NCI-H187 (cell line): ENCODE results near the gene PKD1.

Source experiments
- DNase-seq, 2 experiments: peaks; one replicate each; lab custom pipeline; 2025; lab: John Stamatoyannopoulos, UW

The PKD1 gene

DNA sequence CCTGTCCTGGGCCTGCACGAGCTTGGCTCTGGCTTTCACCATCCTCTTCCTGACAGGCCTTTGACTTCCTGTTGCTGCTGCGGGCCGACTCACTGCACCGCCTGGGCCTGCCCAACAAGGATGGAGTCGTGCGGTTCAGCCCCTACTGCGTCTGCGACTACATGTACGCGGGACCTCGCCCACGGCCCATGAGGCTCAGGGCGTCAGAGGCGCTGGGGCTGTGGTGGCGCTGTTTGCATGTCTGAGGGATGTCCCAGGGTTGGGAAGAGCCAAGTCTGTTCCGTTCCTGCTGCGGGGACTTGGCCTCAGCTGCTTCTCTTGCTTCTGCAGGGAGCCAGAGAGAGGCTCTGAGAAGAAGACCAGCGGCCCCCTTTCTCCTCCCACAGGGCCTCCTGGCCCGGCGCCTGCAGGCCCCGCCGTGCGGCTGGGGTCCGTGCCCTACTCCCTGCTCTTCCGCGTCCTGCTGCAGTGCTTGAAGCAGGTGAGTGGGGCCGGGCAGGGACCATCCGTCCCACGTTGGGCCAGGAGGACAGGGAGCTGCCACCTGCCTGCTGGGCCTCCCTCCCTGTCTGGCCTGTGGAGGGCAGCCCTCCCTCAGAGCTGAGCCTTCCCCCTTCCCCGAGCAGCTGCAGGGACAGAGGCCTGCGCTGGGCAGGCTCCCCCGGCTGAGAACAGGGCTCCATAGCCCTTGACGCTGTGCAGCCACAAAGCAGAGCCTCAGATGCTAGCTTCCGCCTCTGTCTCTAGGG, 64.1 kb downstream of the PKD1 start:
- no peak for DNase-seq

DNA sequence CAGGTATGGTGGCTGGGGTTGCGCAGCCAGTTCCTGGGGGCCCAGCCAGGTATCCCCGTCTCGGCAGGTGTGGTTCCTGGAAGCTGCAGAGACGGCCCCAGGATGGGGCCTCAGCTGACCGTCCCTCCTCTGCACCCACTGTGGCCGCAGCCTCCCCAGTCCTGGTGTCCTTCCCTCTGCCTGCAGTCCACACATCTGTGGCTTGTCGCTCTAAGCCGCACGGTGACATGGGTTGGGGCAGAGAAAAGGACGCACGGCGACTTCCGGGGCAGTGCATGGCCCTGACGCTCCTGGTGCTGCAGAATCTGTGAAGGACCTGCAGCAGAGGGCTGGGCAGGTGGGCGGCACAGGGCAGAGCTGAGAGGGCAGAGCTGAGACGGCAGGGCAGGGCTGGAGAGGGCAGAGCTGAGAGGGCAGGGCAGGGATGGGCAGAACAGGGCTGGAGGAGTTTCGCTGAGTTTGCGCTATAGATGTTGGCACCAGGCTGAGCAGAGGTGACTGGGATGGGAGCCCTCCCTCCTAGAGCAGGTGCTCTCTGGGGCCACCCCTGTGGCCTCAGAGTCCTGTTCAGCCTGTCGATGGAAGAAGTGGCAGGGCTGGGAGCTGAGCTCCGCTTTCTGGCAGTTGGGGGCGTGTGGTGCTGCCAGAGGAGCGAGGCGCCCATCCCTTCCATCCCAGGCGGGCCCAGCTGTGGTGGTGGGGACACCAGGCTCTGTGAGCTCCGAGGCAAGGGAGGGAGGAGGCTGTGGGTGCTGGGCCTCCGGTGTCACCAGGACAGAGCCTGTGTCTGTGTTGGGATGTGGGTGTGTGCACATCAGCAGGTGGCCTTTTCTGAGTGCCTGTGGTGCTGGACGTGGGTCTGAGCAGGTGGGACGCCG, 64.9 kb downstream of the PKD1 start:
- no peak for DNase-seq

DNA sequence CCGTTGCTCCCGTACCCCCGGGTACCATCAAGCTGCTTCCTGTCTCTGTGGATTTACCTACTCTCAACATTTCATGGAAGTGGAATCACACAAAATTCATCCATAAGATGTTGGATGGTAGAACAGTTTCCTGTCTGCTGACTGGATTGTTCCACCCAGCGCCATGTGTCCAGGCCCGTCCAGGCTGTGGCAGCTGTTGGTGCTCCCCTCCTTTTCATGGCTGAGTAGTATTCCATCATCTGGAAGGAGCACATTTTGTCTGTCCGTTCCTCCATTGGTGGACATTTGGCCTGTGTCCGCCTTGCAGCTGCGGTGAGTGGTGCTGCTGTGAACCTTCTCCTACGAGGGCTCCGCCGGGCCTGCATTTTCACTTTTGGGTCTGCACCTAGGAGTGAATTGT, 69.6 kb downstream of the PKD1 start:
- DNase-seq = no peak

DNA sequence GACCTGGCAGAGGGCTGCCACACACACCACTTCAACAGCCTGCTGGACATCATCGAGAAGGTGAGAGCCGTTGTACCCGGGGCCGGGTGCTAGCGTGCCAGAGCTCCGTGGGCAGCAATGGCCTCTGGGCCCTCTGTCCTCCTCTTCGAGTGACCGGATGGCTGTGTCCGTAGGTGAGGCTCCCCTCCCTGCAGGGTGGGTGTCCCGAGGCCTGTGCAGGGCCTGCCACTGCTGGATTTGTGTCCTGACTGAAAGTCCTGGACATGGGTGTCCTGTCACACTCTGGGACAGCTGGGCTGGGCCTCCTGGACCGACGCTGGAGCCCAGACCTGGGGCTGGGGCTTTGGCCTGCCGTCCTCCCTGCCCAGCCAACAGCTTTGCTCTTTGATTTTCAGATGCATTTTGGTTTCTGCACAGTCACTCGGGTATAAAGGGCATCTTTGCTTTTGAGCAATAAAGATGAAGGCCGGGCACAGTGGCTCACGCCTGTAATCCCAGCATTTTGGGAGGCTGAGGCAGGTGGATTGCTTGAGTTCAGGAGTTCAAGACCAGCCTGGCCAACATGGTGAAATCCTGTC, 71.2 kb downstream of the PKD1 start:
- DNase-seq = no peak

DNA sequence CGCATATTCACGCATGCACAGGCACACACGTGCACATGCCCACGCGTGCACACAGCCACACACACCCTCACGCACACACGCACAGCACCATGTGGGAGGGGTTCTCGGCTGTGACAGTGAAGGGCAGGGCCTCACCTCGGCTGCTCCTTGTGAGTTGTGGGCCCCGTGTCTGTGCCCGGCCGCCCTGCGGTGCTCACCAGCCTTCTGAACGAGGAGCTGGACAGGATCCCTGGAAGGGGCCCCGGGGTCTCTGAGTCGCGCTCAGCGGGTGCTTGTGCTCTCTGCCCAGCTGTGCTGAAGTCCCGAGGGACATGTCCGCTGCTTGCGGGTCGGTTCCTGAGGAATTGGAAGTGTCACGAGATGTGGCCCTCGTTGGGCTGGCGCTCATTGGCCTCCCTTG, 71.8 kb downstream of the PKD1 start:
- DNase-seq = no peak

DNA sequence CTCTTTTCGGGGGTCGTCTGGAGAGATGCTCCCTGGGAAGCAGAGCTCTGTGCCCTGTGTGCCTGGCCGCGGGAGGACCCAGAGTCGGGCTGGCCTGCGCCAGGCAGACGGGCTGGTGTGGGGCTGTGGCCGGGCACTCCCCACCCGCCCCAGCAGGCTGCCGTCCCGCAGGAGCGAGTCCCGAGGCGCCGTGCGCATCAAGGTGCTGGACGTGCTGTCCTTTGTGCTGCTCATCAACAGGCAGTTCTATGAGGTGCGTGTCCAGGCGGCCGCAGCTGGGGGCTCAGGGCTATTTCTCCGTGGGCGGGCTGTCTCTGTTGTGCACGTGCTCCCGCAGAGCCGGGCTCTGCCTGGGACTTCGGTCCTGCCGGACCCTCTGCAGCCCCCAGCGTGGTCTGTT, 72.9 kb downstream of the PKD1 start:
- DNase-seq = no peak

DNA sequence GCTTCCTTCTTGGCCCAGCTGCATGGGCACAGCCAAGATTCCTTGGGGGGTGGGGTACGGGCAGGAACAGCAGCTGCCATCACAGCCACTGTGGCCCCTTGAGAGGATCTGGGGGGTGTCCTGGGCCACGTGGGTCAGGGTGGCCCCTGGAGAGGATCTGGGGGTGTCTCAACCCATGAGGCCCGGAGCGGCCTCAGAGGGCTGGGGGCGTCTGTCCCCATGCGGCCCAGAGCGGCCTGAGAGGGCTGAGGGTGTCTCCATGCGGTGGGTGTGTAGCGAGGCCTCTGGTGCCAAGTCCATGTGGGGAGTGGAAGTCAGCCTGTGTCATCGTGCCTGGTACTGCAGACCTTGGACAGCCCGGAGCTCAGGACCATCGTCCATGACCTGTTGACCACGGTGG, 74.2 kb downstream of the PKD1 start:
- DNase-seq = no peak

DNA sequence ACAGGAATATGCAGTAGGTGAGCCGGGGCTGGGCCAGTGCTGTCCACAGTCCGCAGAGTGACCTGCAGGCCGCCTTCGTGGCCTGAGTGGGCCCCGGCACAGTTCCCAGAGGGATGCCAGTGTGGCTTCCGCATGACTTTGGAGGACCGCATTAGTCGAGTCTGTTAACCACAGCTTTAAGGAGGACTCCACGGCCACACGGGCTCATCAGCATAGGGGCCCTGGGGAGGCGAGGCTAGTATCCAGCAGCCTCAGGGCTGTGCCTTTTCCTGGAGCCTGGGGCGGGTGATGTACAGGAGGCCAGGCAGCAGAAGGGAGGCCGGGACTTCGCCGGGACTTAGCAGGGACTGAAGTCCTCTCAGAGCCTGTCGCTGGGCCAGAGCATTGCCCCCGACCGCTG, 74.7 kb downstream of the PKD1 start:
- DNase-seq = no peak

DNA sequence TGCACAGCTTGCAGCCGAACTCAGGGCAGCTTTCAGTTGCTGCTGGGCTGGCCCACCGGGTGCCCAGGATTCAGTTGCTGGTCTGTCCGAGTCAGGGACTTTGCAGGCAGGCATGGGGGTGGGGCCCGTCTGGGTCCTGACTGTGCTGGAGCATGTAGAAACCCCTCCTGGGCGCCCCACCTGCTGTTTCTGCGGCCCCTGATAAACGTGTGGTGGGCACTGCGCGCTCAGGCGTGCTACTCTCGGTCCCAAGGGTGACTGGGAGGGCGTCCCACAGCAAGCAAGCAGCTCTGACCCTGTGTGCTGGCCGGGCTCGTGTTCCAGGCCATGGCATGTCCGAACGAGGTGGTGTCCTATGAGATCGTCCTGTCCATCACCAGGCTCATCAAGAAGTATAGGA, 75.4 kb downstream of the PKD1 start:
- DNase-seq = no peak

DNA sequence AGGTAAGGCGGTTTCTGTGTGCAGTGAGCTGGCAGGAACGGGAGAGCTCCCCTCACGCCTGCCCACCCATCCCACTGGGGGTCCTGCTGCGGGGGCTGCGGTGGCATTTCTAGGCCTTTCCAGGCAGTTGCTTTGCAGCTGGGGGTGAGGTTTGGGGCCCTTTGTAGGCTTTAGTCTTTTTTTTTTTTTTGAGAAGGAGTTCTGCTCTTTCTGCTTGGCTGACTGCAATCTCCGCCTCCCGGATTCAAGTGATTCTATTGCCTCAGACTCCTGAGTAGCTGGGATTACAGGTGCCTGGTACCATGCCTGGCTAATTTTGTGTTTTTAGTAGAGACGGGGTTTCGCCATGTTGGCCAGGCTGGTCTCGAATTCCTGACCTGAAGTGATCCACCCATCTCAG, 76.8 kb downstream of the PKD1 start:
- peak; percentile 56 to 68 for DNase-seq

DNA sequence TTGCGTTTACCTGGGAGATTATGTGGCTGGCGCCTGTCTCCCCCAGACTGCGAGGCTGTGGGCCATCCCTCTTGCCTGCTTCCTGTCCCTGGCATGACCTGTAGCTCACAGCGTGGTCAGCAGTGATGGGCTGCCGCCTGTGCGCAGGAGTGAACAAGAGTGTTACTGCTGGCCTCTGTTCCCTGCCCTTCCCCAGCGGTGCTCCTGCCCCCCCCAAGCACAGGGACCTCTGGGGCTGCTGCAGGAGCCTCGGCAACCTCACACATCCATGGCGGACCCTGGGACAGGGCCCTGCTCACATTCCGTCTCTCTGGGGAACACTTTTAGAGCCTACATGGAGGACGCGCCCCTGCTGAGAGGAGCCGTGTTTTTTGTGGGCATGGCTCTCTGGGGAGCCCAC, 77.3 kb downstream of the PKD1 start:
- DNase-seq = no peak

DNA sequence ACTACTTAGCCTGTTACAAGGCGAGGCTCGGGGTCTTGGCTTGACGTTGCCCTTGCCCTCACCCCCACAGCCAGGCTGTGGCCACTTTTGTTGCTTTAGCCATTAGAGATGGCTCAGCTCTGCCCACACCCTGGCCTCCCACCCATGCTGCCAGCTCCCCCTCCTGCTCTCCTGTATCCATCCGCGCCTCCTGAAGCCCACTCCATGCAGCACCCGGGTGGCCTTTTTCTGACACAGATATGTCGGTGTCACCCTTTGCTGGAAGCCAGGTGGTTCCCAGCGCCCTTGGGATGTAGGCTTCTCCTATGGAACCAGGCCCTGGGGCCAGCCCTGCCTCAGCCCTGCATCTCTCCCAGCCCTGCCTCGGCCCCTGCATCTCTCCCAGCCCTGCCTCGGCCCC, 78.3 kb downstream of the PKD1 start:
- no peak for DNase-seq

DNA sequence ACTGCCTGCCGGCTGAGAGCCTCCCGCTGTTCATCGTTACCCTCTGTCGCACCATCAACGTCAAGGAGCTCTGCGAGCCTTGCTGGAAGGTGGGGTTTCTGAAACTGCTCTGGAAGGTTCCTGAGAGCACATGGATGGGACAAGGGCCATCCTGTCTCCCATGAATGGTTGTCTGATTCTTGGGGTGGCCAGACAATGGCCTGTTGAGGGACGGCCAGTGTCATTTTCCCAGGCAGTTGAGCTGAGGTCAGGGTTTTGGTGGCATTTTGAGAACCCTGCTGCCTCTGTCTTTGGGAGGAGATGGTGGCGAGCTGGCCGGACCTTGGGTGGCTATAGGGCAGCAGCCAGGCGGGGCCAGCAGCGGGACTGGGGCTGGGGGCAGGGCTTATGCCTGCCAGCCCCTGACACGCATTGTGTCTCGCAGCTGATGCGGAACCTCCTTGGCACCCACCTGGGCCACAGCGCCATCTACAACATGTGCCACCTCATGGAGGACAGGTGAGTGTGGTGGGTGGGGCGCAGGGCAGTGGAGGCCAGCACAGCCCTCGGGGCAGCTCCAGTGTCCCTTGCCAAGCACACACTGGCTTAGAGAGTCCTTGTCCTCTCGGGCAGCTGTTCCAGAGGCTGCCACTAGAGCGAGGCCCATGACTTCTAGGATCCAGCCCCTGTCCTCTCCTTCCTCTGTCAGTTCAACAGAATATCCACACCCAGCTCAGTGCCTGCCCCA, 78.9 kb downstream of the PKD1 start:
- DNase-seq = no peak

DNA sequence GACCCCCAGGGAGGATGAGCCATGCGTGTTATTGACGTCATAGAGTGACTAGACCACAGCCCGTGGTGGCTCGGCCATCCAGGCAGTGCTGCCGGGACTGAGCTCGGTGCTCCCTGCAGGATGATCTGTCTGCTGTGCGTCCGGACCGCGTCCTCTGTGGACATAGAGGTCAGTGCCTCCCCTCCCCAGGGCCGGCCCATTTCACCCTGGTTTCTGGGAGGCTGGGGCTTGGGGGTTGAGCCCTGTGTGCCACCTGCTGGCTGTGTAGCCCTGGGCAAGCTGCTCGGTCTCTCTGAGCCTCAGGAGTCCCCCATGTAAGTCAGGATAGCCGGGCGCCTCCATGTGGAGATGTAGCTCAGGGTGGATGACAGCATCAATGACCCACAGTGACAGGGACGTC, 79.6 kb downstream of the PKD1 start:
- peak in 1 of 2 experiments; percentile 84 for DNase-seq

DNA sequence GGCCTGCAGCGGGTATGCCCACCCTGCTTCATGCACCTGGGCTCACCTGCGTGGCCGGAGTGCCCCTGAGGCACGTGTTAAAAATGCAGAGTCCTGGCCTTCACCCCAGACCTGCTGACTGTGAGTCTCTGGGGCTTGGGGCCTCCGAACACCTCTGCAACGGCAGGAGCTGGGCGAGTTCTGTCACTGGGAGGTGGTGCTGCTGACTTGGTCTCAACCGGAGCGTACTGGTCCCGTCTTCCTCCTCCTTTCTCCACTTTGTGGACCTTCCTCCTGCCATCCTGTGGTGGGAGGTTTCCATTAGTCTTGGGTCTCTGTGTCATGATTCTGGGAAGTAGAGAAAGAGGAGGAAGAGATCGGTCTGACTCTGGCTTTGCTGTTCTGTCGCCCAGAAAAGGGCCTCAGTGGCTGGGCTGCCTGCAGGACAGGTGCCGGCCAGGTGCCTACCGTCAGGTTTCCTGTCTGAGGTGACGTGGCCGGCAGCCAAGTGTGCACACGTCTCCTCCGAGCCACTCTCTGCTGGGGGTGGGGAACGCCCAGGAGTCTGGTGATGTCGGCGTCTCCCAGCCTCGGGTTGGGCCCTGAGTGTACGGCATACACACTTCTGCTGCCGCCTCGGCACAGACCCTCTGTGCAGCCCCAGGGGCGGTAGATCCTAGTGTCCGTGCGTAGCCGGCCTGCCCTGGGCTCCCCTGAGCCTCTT, 81.0 kb downstream of the PKD1 start:
- DNase-seq = peak; percentile 91 to 92

DNA sequence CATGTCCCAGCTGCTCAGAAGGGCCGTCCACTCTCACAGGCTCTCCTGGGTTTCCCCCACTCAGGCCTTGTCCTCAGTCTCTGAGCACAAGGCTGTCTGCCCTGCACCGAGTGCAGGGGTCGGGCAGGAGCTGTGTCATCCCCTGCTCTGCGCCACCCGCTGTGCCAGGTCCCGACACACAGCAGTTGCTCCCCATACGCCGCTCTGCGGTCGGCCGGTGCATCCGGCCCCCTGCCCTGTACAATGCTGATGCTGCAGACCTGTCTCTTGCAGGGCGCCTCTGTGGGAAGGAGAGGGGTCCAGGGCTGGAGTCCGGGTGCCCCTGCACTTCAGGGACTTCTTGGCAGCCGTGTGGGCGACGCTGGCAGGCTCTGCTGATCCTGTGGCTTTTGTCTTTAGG, 81.8 kb downstream of the PKD1 start:
- no peak for DNase-seq

DNA sequence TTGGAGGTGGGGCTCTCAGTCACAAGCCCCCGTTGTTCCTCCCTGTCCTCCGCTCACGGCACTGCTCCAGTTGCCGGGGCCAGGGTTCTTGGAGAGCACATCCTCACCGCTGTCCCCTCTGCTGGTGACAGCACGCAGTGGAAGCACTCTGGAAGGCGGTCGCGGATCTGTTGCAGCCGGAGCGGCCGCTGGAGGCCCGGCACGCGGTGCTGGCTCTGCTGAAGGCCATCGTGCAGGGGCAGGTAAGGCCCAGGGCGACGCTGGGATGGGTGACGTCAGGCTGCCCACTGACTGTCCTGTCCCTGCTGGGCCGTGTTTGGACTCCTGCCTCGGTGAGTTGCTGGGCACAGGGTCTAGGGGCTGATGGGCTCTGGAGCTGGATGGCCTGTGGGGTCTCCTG, 82.5 kb downstream of the PKD1 start:
- no peak for DNase-seq

DNA sequence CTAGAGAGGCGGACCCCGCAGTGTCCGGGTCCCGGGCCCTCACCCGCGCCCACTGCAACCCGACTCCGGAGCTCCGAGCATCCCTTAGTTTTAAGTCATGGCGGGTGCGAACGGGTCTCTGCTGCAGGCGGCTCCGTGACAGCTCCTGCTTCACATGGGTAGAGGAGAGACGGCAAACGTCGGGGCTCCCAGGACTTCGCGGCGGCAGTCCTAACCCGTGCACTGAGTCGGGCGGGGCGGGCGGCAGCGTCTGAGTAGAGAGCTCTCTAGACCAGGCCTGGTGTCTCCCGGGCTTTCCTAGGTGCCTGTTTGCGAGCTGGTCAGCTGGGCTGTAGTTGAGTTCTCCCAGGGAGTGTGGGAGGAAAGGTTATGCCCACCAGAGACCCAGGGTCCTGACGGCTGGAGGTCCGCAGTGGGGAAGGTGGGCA, 87.6 kb downstream of the PKD1 start:
- no peak for DNase-seq

DNA sequence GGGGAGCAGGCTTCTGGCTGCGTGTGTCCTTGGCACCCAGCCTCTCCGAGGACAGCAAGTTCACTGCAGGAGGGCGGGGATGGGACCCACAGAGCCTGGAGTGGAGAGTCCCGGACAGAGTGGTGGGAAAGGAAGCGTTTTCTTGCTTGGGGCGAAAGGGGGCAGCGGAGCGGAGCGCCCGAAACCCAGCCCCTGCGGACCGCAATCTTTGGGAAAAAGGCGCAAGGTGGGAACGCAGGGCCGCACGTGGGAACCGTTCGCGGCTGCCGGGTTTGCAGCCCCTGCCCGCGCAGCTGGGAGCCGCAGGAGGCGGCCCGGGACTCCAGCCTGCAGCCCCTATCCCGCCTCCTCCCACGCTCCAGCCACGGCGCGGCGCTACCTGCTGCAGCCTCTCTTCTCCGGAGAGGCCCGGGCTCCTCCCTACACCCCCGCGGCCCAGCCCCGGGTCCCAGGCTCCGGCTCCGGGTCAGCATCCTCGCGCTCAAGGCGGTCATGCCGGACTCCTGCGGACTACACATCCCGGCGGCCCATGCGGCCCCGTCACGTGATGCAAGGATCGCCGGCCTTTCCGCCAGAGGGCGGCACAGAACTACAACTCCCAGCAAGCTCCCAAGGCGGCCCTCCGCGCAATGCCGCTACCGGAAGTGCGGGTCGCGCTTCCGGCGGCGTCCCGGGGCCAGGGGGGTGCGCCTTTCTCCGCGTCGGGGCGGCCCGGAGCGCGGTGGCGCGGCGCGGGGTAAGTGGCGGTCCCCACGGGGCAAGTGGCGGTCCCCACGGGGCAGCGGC, 88.2 kb downstream of the PKD1 start, which contains the start of the genes NTHL1 and TSC2:
Gene NTHL1, minus strand, starts transcription at position 505 of the 786 bp plus-strand sequence. Its CDS starts 11 bp downstream, at position 494.
Gene TSC2, plus strand, starts transcription at position 656 of the 786 bp plus-strand sequence. CDS start 631 bp downstream, outside the sequence.
- peak; percentile 97 for DNase-seq

DNA sequence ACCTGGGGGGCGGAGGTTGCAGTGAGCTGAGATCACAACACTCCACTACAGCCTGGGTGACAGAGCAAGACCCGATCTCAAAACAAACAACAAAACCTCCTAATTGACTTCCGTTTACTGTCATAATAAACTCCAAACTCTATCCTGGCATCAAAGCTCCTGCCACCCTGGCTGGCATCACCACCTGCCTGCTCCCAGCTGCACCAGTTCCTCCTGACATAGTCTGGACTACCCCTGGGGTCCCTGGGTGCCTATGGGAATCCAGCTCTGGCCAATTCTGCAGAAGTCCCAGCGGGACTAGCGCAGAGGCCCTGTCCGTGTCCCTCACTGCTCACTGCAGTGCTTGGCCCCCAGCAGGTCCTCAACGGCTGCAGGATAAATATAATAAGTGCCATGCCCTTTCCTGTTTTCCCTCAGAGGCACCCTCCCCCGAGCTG, 88.8 kb downstream of the PKD1 start:
- no peak for DNase-seq
